Measurements from ENCODE around the gene DGKI.

- TF ChIP-seq POLR2AphosphoS5 (IDR thresholded peaks at IDR 0.05; ENCODE audit: low read depth, low read length) (no peak), SIN3A (IDR thresholded peaks at IDR 0.05; ENCODE audit: borderline replicate concordance, insufficient read depth, low read depth, low read length) (no peak)
- TF ChIP-seq, protein P1, sequence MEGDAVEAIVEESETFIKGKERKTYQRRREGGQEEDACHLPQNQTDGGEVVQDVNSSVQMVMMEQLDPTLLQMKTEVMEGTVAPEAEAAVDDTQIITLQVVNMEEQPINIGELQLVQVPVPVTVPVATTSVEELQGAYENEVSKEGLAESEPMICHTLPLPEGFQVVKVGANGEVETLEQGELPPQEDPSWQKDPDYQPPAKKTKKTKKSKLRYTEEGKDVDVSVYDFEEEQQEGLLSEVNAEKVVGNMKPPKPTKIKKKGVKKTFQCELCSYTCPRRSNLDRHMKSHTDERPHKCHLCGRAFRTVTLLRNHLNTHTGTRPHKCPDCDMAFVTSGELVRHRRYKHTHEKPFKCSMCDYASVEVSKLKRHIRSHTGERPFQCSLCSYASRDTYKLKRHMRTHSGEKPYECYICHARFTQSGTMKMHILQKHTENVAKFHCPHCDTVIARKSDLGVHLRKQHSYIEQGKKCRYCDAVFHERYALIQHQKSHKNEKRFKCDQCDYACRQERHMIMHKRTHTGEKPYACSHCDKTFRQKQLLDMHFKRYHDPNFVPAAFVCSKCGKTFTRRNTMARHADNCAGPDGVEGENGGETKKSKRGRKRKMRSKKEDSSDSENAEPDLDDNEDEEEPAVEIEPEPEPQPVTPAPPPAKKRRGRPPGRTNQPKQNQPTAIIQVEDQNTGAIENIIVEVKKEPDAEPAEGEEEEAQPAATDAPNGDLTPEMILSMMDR (IDR thresholded peaks at IDR 0.05), result no peak
- TF ChIP-seq, protein P2, sequence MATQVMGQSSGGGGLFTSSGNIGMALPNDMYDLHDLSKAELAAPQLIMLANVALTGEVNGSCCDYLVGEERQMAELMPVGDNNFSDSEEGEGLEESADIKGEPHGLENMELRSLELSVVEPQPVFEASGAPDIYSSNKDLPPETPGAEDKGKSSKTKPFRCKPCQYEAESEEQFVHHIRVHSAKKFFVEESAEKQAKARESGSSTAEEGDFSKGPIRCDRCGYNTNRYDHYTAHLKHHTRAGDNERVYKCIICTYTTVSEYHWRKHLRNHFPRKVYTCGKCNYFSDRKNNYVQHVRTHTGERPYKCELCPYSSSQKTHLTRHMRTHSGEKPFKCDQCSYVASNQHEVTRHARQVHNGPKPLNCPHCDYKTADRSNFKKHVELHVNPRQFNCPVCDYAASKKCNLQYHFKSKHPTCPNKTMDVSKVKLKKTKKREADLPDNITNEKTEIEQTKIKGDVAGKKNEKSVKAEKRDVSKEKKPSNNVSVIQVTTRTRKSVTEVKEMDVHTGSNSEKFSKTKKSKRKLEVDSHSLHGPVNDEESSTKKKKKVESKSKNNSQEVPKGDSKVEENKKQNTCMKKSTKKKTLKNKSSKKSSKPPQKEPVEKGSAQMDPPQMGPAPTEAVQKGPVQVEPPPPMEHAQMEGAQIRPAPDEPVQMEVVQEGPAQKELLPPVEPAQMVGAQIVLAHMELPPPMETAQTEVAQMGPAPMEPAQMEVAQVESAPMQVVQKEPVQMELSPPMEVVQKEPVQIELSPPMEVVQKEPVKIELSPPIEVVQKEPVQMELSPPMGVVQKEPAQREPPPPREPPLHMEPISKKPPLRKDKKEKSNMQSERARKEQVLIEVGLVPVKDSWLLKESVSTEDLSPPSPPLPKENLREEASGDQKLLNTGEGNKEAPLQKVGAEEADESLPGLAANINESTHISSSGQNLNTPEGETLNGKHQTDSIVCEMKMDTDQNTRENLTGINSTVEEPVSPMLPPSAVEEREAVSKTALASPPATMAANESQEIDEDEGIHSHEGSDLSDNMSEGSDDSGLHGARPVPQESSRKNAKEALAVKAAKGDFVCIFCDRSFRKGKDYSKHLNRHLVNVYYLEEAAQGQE (IDR thresholded peaks at IDR 0.05; ENCODE audit: insufficient read depth in 1 of 2, low read depth in 2 of 2, low read length in 1 of 2), result no peak
These were observed 15.6 kb upstream of the DGKI start for GRCh38 chr7:137862358-137862757.
